HepG2 (cell line): ENCODE results near the gene SDHD. TPM values are rescaled to one million over a fixed set of nuclear protein-coding genes. Genes with fewer than 3 reads are reported as not detected.

ENCODE experiments used
- EHMT2 ChIP-seq: fragments of 200-600 bp; sonication (generic); IDR thresholded peaks from 2 replicates; pipeline ENCODE4 v1.7.0; 2017; ENCODE audit warnings: antibody characterized with exemption, low read depth, low read length, borderline replicate concordance
- GPN1 ChIP-seq: sonication (generic); formaldehyde crosslinking; IDR thresholded peaks from 2 replicates; pipeline ENCODE4 v1.5.1; 2020; ENCODE audit warnings: missing genetic modification reagents, borderline replicate concordance
- KMT2B ChIP-seq: IDR thresholded peaks from 2 replicates; pipeline ENCODE4 v1.6.1; 2016; ENCODE audit warnings: missing genetic modification reagents, missing compliant biosample characterization
- MAF1 ChIP-seq: sonication (generic); formaldehyde crosslinking; IDR thresholded peaks from 2 replicates; pipeline ENCODE4 v1.5.0; 2020; ENCODE audit warnings: missing genetic modification reagents, borderline replicate concordance
- PRDM15 ChIP-seq: sonication (generic); formaldehyde crosslinking; IDR thresholded peaks from 2 replicates; pipeline ENCODE4 v1.4.0; 2020; ENCODE audit warnings: missing genetic modification reagents
- REL ChIP-seq: sonication (generic); formaldehyde crosslinking; conservative IDR thresholded peaks from 2 replicates; pipeline ENCODE4 v1.8.0; 2022; ENCODE audit warnings: mild to moderate bottlenecking, missing genetic modification reagents, moderate library complexity
- STAT5B ChIP-seq: sonication (generic); formaldehyde crosslinking; IDR thresholded peaks from 2 replicates; pipeline ENCODE4 v1.4.0; 2020; ENCODE audit warnings: missing genetic modification reagents
- XBP1 ChIP-seq: sonication (generic); formaldehyde crosslinking; IDR thresholded peaks from 2 replicates; pipeline ENCODE4 v1.5.0; 2020; ENCODE audit warnings: missing genetic modification reagents
- ZFAT ChIP-seq: sonication (generic); formaldehyde crosslinking; conservative IDR thresholded peaks from 2 replicates; pipeline ENCODE4 v1.8.1; 2023; ENCODE audit warnings: missing genetic modification reagents, inconsistent platforms
- ZNF142 ChIP-seq: sonication (generic); formaldehyde crosslinking; IDR thresholded peaks from 2 replicates; pipeline ENCODE4 v1.4.0; 2020; ENCODE audit warnings: missing genetic modification reagents
- ZNF263 ChIP-seq: sonication (generic); formaldehyde crosslinking; IDR thresholded peaks from 2 replicates; pipeline ENCODE4 v1.4.0; 2020; ENCODE audit warnings: missing genetic modification reagents
- ZNF350 ChIP-seq: sonication (generic); formaldehyde crosslinking; IDR thresholded peaks from 2 replicates; pipeline ENCODE4 v1.4.0; 2020; ENCODE audit warnings: mild to moderate bottlenecking, low read depth, missing genetic modification reagents, borderline replicate concordance
- ZNF496 ChIP-seq: sonication (generic); formaldehyde crosslinking; IDR thresholded peaks from 2 replicates; pipeline ENCODE4 v1.8.1; 2023; ENCODE audit warnings: mild to moderate bottlenecking, moderate library complexity, missing genetic modification reagents; ENCODE audit not compliant: insufficient replicate concordance
- polyA plus RNA-seq, 8 experiments: library from polyadenylated mRNA; depleted of rRNA in 3 of 8; stranded (reverse) in 7 of 8; unstranded in 1 of 8; fragments of >200 nt; fragmentation: Illumina TruSeq in 4 of 8; extraction: Trizol in 4 of 8; gene quantifications; 2 replicates each; pipeline versions ENCODE4 v1.2.1 to v1.2.3, GENCODE V29; 2011 to 2016; ENCODE audit warnings: low read depth in 4 of 8, missing spikeins in 1 of 8, mixed read lengths in 1 of 8; ENCODE audit not compliant: insufficient read depth in 1 of 8
- total RNA-seq, 5 experiments: library from RNA; depleted of rRNA; stranded (reverse); fragments of >200 nt; fragmentation: Illumina TruSeq; extraction: Trizol; gene quantifications; 2 replicates each; pipeline ENCODE4 v1.2.3, GENCODE V29; 2016; ENCODE audit warnings: low read depth in 1 of 5
- TF ChIP-seq, protein P1 (sequence below): sonication (generic); formaldehyde crosslinking; IDR thresholded peaks from 2 replicates; pipeline ENCODE4 v1.5.1; 2020; ENCODE audit warnings: mild to moderate bottlenecking, missing genetic modification reagents, moderate library complexity
- TF ChIP-seq, protein P2 (sequence below): sonication (generic); formaldehyde crosslinking; IDR thresholded peaks from 2 replicates; pipeline ENCODE4 v1.8.0; 2022; ENCODE audit warnings: mild to moderate bottlenecking, missing genetic modification reagents; ENCODE audit not compliant: insufficient replicate concordance

SDHD gene
- total and polyA plus RNA-seq, 2 of the 13 experiments (the other 11 are each of a cell fraction or from before 2014, with no cell fraction given) = 117 to 123 TPM

DNA sequence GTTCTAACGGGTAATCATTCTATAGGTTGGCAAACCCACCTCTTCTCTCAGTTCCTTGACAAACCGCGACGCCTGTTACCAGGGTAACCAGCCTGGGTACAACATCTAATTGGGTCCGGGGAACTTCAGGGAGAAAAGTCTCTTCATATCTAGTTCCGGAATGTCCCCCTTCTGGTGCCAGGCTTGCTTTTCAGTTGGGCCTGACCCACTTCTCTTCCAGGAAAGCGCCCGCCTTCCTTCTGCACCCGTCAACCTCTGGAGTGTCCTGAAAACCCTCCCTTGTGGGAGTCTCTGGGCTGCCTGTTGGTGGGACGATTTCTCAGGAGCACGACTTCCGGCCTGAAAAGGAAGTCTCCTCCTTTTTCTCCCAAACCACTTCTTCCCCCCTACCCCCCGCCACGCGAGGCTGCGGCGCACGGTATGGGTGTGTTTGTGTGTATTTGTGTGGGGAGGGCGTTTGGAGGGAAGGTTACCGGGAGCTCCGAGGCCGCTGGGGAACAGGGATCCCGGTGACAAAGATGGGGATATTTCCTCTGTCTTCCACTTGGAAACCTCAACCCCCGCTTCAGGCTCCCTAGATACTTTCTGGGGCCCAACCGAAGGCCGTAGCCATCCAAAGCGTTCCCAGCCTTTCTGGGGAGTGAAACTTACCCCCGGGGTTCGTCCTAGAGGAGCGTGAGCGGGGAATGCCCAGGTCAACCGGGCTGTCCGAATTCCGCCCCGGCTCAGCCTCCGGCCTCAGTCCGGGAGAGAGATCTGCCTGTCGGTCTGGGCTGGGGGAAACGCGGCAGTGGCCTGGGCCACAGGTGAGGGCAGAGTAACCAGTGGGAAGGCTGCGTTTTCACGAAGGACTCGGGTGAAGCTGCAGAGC lies 12.5 kb upstream of the SDHD start, which contains the start of the genes NKAPD1 and PIH1D2 (continued):
- TF ChIP-seq ZNF350 (CRISPR knock-in tag) = peak; percentile 63; the same call in 1 of the 2 replicates
- TF ChIP-seq EHMT2 = peak; percentile 66; the same call in 1 of the 2 replicates
- TF ChIP-seq, protein P1, sequence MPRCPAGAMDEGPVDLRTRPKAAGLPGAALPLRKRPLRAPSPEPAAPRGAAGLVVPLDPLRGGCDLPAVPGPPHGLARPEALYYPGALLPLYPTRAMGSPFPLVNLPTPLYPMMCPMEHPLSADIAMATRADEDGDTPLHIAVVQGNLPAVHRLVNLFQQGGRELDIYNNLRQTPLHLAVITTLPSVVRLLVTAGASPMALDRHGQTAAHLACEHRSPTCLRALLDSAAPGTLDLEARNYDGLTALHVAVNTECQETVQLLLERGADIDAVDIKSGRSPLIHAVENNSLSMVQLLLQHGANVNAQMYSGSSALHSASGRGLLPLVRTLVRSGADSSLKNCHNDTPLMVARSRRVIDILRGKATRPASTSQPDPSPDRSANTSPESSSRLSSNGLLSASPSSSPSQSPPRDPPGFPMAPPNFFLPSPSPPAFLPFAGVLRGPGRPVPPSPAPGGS (CRISPR knock-in tag) = peak; percentile 57
- no peak for TF ChIP-seq REL (CRISPR knock-in tag)
- TF ChIP-seq MAF1 (CRISPR knock-in tag) = 0 out of 2 replicates have a peak, but pooled peaks have one; percentile 17
- TF ChIP-seq GPN1 (CRISPR knock-in tag) = no peak
- TF ChIP-seq ZFAT (CRISPR knock-in tag) = no peak
- TF ChIP-seq STAT5B (CRISPR knock-in tag) = no peak; the same call in 1 of the 2 replicates
- TF ChIP-seq KMT2B (CRISPR knock-in tag) = peak; percentile 86
- TF ChIP-seq ZNF142 (CRISPR knock-in tag) = peak; percentile 33; the same call in 1 of the 2 replicates
- no peak for TF ChIP-seq XBP1
- TF ChIP-seq PRDM15 (CRISPR knock-in tag) = peak; percentile 95
- TF ChIP-seq ZNF263 (CRISPR knock-in tag) = no peak
- no peak for TF ChIP-seq ZNF496 (CRISPR knock-in tag)
- TF ChIP-seq, protein P2, sequence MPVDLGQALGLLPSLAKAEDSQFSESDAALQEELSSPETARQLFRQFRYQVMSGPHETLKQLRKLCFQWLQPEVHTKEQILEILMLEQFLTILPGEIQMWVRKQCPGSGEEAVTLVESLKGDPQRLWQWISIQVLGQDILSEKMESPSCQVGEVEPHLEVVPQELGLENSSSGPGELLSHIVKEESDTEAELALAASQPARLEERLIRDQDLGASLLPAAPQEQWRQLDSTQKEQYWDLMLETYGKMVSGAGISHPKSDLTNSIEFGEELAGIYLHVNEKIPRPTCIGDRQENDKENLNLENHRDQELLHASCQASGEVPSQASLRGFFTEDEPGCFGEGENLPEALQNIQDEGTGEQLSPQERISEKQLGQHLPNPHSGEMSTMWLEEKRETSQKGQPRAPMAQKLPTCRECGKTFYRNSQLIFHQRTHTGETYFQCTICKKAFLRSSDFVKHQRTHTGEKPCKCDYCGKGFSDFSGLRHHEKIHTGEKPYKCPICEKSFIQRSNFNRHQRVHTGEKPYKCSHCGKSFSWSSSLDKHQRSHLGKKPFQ (CRISPR knock-in tag) = no peak
